DLD1 (cell line): ENCODE results near the gene SPPL2B.

Source experiments
- in situ Hi-C: cut with HindIII; loops from 2 replicates; pipeline ENCODE4 v1.10.0; 2017; ENCODE audit warnings: low sequenced_read_pairs

The SPPL2B gene

DNA sequence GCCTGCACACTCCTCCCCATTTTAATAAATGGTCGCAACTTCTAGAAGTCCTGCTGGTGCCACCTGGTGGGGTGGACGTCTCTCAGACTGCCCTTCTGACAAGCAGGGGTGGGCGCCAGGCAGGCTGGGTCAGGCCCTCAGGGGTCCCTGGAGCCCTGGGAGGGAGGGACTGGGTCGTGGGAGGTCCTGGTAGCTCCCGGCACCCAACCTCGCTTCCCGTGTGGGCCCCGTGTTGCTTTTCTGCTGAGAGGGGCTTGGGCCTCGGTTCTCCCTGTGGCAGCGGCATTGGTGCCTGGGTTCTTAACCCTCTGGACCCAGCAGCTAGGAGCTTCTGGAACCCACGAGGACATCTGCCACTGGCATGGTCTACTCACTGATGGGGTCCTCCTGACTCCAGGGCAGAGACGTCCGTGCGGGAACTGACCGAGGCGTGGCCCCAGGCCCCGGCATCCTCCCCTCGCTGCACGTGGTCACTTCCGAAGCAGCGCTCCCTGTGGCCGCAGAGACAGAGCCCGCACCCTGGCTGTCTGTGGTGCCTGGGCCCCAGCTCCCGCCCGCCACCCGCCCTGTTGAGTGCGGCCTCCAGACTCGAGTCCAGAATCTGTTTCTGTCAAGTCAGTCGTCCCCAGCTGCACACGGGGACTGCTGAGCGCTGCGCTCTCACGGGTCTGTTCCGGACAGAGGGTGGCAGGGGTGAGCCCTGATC is 25.6 kb downstream of the SPPL2B start:
- in situ Hi-C loops: no loop called here

DNA sequence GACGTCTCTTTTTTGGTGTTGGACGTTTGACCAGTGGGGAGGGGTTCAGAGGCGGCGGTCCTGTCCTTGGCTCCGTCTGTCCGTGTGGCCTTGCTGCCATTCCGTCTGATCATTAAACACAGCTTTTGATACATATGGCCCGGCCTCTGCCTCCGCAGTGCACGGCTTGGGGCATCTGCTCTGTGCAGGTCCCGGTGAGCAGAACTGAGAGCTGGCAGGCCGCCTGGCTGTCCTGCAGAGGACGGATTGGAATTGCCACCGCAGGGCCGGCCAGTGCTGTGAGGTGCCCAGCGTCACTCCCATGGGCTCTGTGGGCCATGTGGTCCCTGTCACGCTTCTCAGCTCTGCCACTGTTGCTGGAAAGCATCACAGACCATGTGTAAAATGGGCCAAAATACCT is 26.2 kb downstream of the SPPL2B start:
- in situ Hi-C loops: no loop called here

DNA sequence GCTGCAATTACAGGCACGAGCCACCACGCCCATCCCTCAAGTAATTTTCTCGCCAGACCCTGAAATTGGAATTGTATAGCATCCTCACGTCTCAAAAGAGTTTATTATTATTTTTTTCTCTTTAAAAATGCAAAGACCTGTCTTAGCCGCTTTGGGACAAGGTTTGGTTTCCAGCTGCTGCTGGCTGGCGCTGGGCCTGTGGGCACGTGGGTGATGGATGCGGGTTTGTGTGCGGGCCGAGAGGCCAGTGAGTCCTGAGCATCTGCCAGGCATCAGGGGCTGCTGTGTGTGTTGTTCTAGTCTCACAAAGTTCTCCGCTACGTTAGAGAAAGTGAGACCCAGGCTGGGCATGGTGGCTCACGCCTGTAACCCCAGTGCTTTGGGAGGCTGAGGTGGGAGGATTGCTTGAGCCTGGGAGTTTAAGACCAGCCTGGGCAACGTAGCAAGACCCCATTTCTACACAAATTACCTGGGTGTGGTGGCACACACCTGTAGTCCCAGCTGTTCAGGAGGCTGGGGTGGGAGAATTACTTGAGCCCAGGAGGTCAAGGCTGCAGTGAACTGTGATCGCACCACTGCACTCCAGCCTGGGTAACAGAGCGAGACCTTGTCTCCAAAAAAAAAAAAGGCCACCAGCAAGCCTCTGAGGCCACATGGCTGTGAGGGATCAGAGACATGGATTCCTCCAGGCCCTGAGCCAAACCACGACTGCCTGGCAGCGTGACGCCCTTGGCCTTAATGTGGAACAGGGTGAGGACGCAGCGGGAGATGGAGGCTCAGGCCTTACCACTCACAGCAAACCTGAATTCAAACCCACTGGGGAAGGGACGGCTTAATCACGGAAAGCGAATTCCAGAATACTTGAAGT is 26.9 kb downstream of the SPPL2B start:
- in situ Hi-C loops: no loop called here

DNA sequence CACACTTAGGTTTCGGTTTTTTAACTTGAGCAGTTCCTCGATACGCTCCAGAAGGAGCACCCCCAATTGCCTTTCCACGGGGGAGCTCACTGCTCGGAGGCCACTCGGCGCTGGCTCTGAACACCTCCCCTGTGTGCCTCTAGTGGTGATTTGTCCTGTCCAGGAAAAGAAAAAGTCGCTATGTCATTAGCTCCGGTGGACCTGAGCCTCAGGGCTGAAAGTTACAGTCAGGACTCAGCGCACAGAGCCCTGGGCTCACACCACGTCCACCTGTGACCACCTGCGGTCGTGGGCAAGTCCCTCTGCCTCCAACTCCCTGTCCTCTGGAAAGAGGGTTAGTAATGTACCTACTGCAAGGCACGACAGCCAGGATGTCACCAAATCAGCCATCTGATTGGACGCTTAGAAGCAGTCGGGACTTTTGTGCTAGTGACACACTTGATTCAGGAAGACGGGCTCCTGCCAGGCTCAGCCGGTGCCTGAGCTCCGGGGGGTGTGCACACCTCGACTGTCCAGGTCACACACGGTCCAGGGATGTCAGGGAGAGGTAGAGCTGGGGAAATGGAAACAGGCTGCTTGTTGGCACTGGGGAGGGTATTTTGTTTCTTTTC is 27.7 kb downstream of the SPPL2B start:
- in situ Hi-C loops: no loop called here

DNA sequence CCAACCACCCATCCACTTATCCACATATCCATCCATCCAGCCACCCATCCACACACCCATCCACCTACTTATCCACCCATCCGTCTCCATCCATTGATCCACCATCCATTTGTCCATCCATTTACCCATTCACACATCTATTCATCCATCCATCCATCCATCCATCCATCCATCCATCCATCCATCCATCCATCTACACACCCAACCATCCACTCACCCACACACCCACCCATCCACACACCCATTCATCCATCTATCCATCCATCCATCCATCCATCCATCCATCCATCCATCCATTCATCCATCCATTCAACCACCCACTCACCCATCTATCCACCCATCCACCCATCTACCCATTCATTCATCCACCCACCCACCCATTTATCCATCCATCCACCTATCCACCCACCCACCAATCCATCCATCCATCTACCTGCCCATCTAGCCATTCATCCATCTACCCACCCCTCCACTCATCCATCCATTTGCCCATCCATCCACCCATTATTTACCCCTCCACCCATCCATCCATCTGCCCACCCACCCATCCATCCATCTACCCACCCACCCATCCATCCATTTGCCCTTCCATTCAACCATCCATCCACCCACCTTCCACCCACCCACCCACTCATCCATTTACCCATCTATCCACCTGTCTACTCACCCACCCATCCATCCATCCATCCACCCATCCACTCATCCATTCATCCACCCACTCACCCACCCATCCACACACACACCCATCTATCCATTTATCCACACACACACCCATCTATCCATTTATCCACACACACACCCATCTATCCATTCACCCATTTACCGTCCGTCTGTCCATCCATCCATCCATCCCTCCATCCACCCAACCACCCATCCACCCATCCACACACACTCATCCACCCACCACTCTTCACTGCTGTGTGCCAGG is 29.1 kb downstream of the SPPL2B start:
- in situ Hi-C loops: no loop called here

DNA sequence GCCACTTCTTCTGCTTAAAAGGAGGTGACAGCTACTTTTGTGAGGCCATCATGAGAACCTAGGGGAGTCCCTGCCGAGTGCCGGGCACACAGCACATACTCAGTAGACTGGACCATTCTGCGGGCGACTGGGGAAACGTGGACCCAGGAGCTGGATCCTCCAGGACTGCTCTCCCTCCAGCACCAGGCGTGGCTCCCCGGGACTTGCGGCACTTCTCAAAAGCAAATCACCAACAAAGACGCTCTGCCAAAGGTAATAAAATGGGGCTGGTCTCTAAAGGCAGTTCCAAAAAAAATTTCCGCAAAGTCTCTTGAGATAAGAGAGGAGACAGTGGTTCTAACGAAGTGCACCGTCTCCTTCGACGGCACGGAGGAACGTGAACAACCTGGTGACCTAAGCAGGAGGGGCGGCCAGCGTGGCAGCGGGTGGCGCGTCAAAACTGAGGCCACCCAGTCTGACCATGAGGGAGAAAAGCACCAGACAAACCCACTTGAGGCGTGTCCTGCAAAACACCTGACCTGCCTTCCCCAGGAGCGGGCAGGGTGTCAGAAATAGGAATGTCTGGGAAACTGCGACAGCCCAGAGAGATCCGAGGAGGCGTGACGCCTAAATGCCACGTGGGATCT is 30.2 kb downstream of the SPPL2B start:
- in situ Hi-C loops: no loop called here

DNA sequence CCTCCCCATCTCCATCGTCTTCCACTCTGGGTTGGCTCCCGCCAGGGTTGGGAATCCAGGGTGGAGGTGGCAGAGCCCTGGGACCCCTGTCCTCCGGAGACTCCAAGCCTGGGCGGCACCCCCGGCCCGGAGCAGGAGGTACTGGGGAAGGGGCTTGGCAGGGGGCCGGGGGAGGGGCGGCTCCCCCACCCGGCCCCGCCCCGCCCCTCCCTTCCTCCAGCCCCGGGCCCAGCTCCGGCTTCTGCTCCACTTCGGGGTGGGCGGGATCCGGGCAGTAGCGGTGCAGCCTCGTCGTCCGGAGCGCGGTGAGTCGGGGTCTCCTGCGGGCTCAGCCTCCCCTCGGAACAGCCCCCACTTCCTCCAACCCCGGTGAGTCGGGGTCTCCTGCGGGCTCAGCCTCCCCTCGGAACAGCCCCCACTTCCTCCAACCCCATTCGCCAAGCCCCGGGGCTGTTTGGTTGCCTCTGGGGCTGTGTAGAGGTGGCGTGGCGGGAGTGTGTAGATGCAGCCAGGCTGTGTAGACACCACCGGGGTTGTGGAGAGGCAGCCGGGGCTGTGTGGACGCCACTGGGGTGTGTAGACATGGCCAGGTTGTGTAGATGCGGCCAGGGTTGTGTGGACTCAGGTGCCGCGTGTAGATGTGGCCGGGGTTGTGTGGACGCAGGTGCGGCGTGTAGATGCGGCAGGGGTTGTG is 31.7 kb downstream of the SPPL2B start, which contains the start of gene TMPRSS9:
TSS of gene TMPRSS9 (plus strand) at position 274 of the 694 bp plus-strand sequence. CDS start 29,521 bp downstream, outside the sequence.
- in situ Hi-C loops: no loop called here

DNA sequence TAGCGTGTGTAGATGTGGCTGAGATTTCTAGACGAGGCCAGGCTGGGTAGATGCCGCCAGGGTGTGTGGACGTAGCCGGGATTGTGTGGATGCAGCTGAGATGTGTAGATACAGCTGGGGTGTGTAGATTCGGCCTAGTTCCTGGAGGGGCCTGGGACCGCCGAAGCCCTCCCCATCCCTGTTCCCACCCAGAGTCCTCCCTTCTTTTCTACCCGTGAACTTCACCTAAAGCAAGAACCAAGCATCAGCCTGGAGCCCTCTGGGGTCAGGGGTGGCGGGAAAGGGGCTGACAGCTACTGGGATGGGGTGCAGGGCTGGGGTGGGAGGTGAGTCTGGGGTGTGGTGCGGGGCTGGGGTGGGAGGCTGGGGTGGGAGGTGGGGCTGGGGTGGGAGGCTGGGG is 32.3 kb downstream of the SPPL2B start:
- in situ Hi-C loops: no loop called here

DNA sequence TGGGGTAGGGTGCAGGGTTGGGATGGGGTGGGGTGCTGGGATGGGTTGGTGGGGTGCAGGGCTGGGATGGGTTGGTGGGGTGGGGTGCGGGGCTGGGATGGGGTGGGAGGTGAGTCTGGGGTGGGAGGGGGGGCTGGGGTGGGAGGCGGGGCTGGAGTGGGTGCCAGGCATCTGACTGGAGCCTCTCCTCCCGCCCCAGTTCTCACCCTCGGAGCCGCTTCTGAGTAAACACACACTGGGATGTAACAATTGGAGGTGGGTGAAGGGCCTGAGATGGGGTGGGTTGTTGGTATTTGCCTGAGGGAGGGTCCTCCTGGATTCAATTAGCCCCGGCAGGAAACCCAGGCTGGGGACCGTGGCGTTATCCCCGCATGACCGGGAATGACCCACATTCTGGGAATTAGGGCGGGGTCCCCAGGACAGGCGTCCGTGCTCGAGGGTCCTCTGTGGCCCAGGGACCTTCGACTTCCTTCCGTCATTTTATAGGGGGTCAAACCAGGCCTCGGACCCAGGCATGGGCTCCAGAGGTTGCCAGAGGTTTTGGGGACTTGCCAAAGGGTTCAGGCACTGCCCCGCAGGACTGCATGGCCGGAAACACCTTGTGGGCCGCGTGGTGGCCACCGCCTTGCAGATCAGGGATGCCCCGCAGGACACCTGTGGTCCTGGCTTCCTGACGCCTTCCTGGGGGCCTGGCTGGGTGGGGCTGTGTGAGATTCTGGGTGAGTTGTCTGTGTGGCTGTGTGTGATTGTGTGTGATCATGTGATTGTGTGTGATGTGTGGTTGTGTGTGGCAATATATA is 33.0 kb downstream of the SPPL2B start:
- in situ Hi-C loops: no loop called here

DNA sequence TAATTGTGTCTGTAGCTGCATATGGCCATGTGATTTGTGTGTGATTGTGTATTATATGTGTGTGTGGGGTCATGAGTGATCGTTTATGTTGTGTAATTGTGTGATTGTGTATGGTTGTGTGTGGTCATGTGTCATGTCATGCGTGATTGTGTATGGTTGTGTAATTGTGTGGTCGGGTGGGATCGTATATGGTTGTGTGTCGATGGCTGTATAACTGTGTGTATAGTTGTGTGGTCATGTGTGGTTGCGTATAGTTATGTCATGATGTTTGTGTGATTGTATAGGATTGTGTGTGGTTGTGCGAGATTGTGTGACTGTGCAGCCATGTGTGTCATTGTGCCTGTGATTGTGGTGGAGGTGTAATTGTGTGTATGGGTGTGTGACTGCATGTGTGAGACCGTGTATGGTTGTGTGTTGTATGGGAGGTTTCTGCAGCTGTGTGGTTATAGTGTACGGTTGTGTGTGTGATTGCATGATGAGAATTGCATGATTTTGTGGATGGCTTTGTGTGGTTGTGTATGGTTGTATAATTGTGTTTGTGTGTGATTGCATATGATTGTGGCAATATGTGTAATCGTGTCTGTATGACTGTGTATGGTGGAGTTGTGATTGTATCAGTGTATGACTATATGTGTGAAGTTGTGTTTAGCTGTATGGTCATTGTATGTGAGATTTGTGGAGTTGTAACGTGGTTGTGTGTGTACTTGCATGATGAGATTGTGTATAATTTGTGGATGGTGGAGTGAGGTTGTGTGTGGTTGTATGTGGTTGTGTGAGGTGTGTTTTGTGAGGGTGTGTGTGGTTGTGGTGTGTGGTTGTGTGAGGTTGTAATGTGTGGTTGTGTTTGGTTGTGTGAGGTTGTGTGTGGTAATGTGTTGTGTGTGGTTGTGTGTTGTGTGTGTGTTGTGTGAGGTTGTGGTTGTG is 33.8 kb downstream of the SPPL2B start:
- in situ Hi-C loops: no loop called here

DNA sequence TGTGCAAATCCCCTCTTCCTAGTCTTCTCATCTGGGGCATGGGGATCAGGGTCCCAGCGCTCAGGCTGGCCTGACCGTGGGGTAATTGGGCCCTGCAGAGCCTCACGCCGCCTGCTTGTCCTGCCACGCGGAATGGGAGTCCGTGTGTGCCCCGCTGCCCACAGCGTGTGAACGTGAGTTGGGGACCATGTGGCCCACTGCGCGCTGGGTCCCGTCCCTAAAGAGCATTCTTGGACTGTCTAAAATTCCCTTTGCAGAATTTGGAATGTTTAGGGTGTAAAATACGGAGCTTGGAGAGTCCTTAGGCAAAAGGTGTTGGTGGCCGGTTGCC is 34.5 kb downstream of the SPPL2B start:
- in situ Hi-C loops: no loop called here

DNA sequence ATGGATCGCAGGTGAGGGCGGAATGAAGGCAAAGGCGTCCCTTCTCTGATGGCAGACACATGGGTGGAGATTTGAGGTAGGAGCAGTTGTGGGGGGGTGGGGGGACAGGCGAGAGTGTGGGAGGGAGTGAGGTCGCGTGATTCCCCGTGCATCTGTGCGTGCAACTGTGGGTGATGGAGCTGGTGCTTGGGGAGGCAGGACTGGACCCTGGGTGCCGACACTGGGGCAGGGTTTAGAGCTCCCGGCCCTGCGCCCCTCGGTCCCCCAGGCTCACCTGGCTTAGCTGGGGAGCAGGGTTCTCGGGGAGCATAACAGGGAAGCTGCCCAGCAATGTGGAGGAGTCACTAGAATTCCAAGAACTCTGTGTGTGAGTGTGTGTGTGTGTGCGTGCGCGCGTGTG is 34.9 kb downstream of the SPPL2B start:
- in situ Hi-C loops: no loop called here

DNA sequence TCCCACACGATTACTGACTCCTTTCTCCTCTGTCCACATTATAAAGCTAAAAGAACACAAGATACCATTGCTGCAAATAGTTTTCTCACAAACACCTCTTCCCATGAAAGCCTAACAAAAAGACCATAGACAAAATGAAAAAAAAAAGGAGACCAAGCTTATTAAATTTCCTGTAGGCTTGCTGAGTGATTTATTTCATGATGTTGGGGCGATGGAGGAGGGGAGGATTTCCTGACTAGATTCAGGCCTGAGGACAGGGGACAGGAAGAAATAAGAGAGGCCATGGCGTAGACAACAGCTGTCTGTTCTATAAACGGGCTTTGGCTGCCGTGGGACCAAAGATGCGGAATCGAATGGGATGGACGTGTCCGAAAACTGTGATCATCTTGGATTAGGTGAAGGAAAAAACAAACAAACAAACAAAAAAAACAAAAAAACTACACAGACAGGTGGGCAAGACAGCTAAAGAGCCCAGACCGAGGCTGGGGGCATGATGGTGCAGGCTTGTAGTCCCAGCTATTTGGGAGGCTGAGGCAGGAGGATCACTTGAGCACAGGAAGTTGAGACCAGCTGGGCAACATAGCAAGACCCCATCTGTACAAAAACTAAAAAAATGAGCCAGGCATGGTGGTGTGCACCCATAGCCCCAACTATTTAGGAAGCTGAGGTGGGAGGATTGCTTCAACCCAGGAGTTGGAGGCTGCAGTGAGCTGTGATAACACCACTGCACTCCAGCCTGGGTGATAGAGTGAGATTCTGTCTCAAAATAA is 36.9 kb downstream of the SPPL2B start:
- in situ Hi-C loops: no loop called here

DNA sequence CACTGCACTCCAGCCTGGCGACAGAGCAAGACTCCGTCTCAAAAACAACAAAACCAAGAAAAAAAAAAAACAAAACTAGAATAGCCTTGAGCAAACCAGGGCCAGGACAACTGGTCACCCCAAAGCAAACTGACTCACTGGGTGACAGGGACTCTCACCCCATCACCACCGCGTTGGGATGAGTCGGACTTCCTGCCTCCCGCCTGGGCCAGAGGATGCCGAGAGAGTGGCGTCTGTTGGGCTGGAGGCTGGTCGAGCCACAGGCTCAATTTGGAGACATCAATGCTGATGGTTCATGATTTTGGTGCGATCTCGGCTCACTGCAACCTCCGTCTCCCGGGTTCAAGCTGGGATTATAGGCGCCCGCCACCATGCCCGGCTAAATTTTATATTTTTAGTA is 43.2 kb downstream of the SPPL2B start:
- in situ Hi-C loops: no loop called here

DNA sequence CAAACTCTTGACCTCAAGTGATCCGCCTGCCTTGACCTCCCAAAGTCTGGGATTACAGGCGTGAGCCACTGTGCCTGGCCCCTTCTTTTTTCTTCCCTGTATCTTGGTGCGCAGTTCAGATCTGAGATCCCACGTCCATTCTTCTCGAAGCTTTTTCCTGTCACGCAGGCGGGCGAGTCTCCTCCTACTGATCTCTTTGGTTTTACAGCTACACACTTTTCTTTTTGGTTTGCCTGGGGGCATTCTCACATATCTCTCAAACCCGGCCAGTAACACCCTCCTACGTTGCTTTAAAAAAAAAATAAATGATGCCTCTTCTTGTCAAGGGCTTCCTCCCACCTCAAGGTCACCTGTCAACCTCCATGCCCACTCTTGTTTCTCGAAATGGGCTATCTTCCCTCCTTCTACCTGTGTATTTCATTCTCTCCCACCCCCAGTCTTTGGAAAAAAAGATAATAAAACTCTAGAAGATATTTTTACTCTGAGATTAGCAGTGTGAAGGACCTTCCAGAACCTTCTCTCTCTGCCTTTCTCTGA is 43.7 kb downstream of the SPPL2B start:
- in situ Hi-C loops: no loop called here

DNA sequence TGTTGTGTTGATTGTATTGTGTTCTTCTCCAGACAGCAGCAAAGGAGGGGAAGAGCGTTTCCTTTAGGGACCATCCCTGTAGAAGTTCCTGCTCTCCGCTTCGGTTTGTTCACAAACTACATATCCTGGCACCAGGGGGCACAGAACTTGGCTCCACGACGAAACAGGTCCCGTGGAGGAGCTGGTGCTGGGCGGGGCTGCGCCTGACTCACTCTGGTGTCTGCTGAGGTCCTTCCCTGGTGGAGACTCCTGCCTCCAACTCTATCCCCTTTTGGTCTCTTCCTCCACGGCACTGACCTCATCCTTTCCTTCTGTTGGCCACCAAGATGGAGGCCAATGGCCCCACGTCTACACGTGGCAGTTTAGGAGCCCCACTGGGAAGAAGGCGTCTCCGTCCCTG is 46.3 kb downstream of the SPPL2B start:
- in situ Hi-C loops: no loop called here
